ENCODE data around the gene EEA1.

- no peak for TF ChIP-seq CTCF (IDR thresholded peaks at IDR 0.05)
- no peak for TF ChIP-seq EZH2phosphoT487 (IDR thresholded peaks at IDR 0.05)
- no peak for TF ChIP-seq EZH2 (IDR thresholded peaks at IDR 0.05)
Measured at GRCh38 chr12:92950011-92950410, 20.9 kb upstream of the EEA1 start.

Data from neural progenitor cell (in vitro differentiated cells).